Mammary epithelial cell (primary cell): ENCODE measurements around the gene OR10A6.

Experiments used
- CTCF ChIP-seq, 2 donors: IDR thresholded peaks in 1 of 2; conservative IDR thresholded peaks in 1 of 2; 2 replicates each; pipeline ENCODE4 v1.5.1; 2011 to 2012; ENCODE audit warnings: inconsistent platforms in 2 of 2, low read length in 2 of 2, mild to moderate bottlenecking in 2 of 2, control low read depth in 1 of 2, low read depth in 1 of 2; ENCODE audit not compliant: insufficient read depth in 1 of 2; ENCODE audit errors: extremely low read depth in 1 of 2
- EZH2 ChIP-seq: IDR thresholded peaks from 2 replicates; pipeline ENCODE4 v1.6.1; 2012; ENCODE audit warnings: low read length, inconsistent platforms, borderline replicate concordance

- no peak for TF ChIP-seq CTCF (conservative IDR thresholded peaks at IDR 0.05 in 1 of 2, IDR thresholded peaks at IDR 0.05 in 1 of 2; ENCODE audit: extremely low read depth in 1 of 2, insufficient read depth in 1 of 2, low read depth in 1 of 2, low read length in 2 of 2)
- no peak for TF ChIP-seq EZH2
Observed at GRCh38 chr11:7973011-7973410, 41.9 kb upstream of the OR10A6 start.
